ENCODE data around the gene ZEB1.
"Not testable (repeated sequence)": the region's sequence is repeated elsewhere in the genome, so short reads cannot be mapped to it uniquely, and the experiment has no call there.

Gene ZEB1

GRCh38 chr10:31515116-31515515 is 196.1 kb downstream of the ZEB1 start:
- no peak for DNase-seq

GRCh38 chr10:31515819-31516402 is 196.9 kb downstream of the ZEB1 start:
- DNase-seq, result no peak

- no peak for DNase-seq
These were observed 202.2 kb downstream of the ZEB1 start for GRCh38 chr10:31520986-31521831.

GRCh38 chr10:31522820-31523219 is 203.8 kb downstream of the ZEB1 start:
- DNase-seq, result no peak

GRCh38 chr10:31524460-31524859 is 205.4 kb downstream of the ZEB1 start:
- no peak for DNase-seq

GRCh38 chr10:31526178-31526577 is 207.2 kb downstream of the ZEB1 start:
- no peak for DNase-seq

GRCh38 chr10:31526681-31527080 is 207.7 kb downstream of the ZEB1 start:
- no peak for DNase-seq

GRCh38 chr10:31528831-31529230 is 209.8 kb downstream of the ZEB1 start:
- DNase-seq, result no peak

- no peak for DNase-seq
These were observed 217.3 kb downstream of the ZEB1 start for GRCh38 chr10:31536302-31536701.

- DNase-seq, result no peak
These were observed 230.9 kb downstream of the ZEB1 start for GRCh38 chr10:31549896-31550295.

GRCh38 chr10:31554556-31554955 is 235.5 kb downstream of the ZEB1 start:
- DNase-seq, result no peak

- no peak for DNase-seq
These were observed 238.8 kb downstream of the ZEB1 start for GRCh38 chr10:31557854-31558253.

GRCh38 chr10:31568252-31568861 is 249.3 kb downstream of the ZEB1 start:
- not testable (repeated sequence) for DNase-seq

- DNase-seq, result no peak
These were observed 255.6 kb downstream of the ZEB1 start for GRCh38 chr10:31574577-31574976.

GRCh38 chr10:31578181-31578852 is 259.3 kb downstream of the ZEB1 start:
- no peak for DNase-seq

GRCh38 chr10:31578951-31579350 is 259.9 kb downstream of the ZEB1 start:
- no peak for DNase-seq

Data from stimulated activated CD4-positive, alpha-beta T cell treated with anti-CD3 and anti-CD28 coated beads, Interleukin-15, amount 100 ng/mL, for 24 hours (primary cell).